Mucosa of descending colon (tissue), 3 donors: ENCODE data around the gene XPR1. TPM values are rescaled to one million over a fixed set of nuclear protein-coding genes. Genes with fewer than 3 reads are reported as not detected.
"Not testable (repeated sequence)": the region's sequence is repeated elsewhere in the genome, so short reads cannot be mapped to it uniquely, and the experiment has no call there.

Experiments used
- ATAC-seq: fragments of 200-7000 bp; cut with Tn5 transposase; one replicate; pipeline ENCODE4 v1.9.1; 2020; ENCODE audit warnings: mild to moderate bottlenecking, moderate library complexity
- DNase-seq, 3 donors: peaks; one replicate each; pipeline ENCODE4 v3.0.0-alpha.2; 2020
- H3K36me3 ChIP-seq: fragments of 200-600 bp; one replicate; pipeline ENCODE4 v1.8.0; 2021; ENCODE audit warnings: low read depth, mild to moderate bottlenecking
- H3K4me1 ChIP-seq: fragments of 200-600 bp; one replicate; pipeline ENCODE4 v1.8.0; 2021; ENCODE audit warnings: low read depth, mild to moderate bottlenecking
- H3K4me3 ChIP-seq: fragments of 200-600 bp; one replicate; pipeline ENCODE4 v1.8.0; 2021; ENCODE audit warnings: mild to moderate bottlenecking
- H3K9me3 ChIP-seq: fragments of 200-600 bp; one replicate; pipeline ENCODE4 v1.8.0; 2021; ENCODE audit warnings: mild to moderate bottlenecking
- CTCF ChIP-seq: fragments of 200-600 bp; IDR thresholded peaks from one replicate; pipeline ENCODE4 v1.8.0; 2022; ENCODE audit warnings: antibody characterized with exemption, mild to moderate bottlenecking
- intact Hi-C, 2 donors: fragments of 100-400 bp; cut with DNase I in 1 of 2; cut with micrococcal nuclease in 1 of 2; formaldehyde crosslinking; loops; one replicate each; pipeline versions ENCODE4 v1.11.0 to v1.11.1; 2022; cut with DNase I, micrococcal nuclease
- total RNA-seq, 3 donors: library from RNA; stranded (reverse); fragmentation: NEBNext Ultra II Directional in 2 of 3; extraction: Animal tissue kit (Norgen Biotek cat#: 25700) in 2 of 3; gene quantifications; one replicate each; pipeline versions ENCODE4 v1.2.1 to v1.2.4, GENCODE V29; 2021 to 2023
- donor health status: DM: no; HTN: no; CAD: no; lungs with moderate emphysema.
- donor health status: DM: no; HTN: no; CAD: no.
- donor health status: DM: no; HTN: yes; CAD: no.

The XPR1 gene
- total RNA-seq, 3 donors from 2014 or later: 31.6 to 64.9 (median 34.6) TPM

DNA sequence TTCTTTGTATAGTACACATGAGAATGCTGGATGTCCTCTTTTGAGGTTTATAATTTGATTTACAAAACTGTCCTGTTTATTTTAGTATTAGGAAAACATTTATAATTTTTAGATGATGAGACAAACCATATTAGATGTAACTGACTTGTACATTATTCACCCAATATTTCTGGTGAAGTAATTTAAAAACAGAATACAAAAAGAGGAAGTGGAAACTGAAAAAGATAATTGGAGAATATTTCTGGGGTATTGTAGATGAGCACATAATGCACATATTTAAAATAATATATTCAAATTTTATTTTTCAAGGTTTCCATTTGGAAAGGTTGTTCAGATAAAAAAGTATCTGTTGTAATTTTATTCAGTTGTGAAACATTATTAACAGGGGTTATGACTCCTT lies 40.7 kb downstream of the XPR1 start:
- no peak overlapping the region for H3K4me3 ChIP-seq
- intact Hi-C loops: no loop called here
- no peak for DNase-seq
- peaks cover 11% of the 10 kb centered on the region for H3K9me3 ChIP-seq
- TF ChIP-seq CTCF: no peak
- H3K36me3 ChIP-seq: no peaks in the 10 kb centered on the region
- ATAC-seq: no peak
- H3K4me1 ChIP-seq: no peaks in the 10 kb centered on the region

DNA sequence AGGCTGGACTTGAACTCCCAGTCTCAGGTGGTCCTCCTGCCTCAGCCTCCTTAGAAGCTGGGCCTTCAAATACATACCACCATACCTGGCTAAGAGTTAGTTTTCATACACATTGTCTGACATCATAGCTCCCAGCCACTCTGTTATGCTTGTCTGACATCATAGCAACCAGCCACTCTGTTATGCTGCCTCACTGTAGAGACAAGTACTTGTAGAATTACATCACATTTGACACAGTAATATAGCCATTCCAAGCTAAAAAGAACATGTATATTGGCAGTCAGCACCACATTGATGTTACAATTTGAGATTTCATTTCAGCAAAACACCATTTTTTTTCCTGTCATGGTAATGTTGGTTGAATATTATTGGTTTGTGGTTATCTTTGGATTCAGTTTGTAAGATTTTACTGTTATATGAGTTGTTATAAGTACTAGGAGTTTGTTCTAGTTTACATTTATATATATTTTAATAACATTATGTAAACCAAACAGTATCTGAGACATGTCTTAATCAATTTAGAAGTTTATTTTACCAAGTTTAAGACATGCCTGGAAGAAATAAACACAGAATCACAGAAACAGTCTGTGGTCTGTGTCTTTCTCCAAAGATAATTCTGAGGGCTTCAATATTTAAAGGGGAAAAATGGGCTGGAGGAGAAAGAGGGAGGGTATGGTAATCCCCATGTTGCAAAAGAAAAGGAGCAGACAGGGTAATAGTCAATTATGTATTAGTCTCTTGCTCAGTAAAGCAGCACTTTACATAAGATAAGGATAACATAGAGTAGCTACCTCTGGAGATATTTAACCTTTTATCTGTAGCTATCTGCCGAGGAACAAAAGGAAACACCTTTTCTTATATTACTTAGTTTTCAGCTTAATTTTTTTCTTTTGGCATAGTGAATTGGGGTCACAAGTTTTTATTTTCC lies 43.0 kb downstream of the XPR1 start:
- intact Hi-C loops: no loop called here
- TF ChIP-seq CTCF: no peak
- Histone ChIP-seq H3K4me3 (no peak overlapping the region), H3K4me1 (no peaks in the 10 kb centered on the region), H3K36me3 (no peaks in the 10 kb centered on the region), H3K9me3 (peaks cover 7% of the 10 kb centered on the region)
- ATAC-seq (no peak), DNase-seq (no peak)

GRCh38 chr1:180675586-180675985 lies 43.8 kb downstream of the XPR1 start:
- DNase-seq (no peak), ATAC-seq (peak; percentile 44)
- intact Hi-C loops: no loop called here
- no peak for TF ChIP-seq CTCF
- Histone ChIP-seq H3K36me3 (no peaks in the 10 kb centered on the region), H3K4me1 (no peaks in the 10 kb centered on the region), H3K9me3 (peaks cover 7% of the 10 kb centered on the region), H3K4me3 (no peak overlapping the region)

- H3K4me1 ChIP-seq: no peaks in the 10 kb centered on the region
- H3K9me3 ChIP-seq: no peaks in the 10 kb centered on the region
- H3K36me3 ChIP-seq: no peaks in the 10 kb centered on the region
- TF ChIP-seq CTCF: no peak
- no peak for ATAC-seq
- DNase-seq: no peak
- H3K4me3 ChIP-seq: no peak overlapping the region
- intact Hi-C loops: no loop called here
These were observed 48.8 kb downstream of the XPR1 start for GRCh38 chr1:180680558-180681144.

- intact Hi-C loops, ATAC-seq, DNase-seq, H3K4me3 ChIP-seq, H3K36me3 ChIP-seq, H3K4me1 ChIP-seq, H3K9me3 ChIP-seq: not testable (repeated sequence)
These were observed 51.3 kb downstream of the XPR1 start for GRCh38 chr1:180683117-180683516.

- H3K4me3 ChIP-seq: no peak overlapping the region
- peaks cover 2% of the 10 kb centered on the region for H3K9me3 ChIP-seq
- intact Hi-C loops: no loop called here
- TF ChIP-seq CTCF: no peak
- no peaks in the 10 kb centered on the region for H3K4me1 ChIP-seq
- no peaks in the 10 kb centered on the region for H3K36me3 ChIP-seq
- ATAC-seq: no peak
- no peak for DNase-seq
These were observed 59.6 kb downstream of the XPR1 start for GRCh38 chr1:180691322-180691913.
